ENCODE measurements around the gene NLRP8. TPM values are rescaled to one million over a fixed set of nuclear protein-coding genes. Genes with fewer than 3 reads are reported as not detected.

Gene NLRP8
- total and polyA plus RNA-seq, 10 of the 15 experiments (the other 5 are each of a cell fraction or from before 2014, with no cell fraction given) = 0.04 TPM; not detected in 9

DNA sequence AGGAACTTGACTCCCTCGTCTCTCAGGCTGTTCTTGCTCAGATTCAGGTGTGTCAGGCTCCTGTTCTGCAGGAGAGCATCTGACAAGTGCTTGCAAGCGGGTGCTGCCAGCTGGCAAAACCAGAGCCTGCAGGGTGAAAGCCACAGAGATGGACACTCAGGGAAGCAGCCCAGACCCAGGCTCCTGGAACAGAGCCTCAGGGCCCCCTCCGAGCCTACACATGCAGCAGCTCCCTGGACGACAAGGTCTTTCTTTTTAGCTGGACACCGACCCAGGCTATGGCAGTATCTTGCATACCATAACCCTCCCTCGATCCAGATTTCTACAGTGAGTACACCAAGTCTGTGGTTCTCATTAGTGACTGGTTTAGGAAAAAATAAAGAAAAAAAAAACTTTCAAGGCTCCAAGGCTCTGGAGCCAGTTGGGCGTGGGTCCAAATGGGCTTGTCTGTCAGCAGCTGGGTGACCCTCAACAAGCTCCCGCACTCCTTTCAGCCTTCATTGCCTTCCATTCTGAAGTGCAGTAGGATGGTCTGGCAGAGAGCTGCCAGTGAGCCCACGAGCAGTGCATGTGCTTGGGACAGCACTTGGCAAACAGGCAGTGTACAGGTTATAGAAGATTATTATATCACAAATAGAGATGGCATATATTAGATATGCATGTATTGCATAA, 45.4 kb upstream of the NLRP8 start:
- POLR2A ChIA-PET = no interaction called here
- DNase-seq (ENCODE audit: low read depth, low spot score) (no peak), ATAC-seq (no peak), FAIRE-seq (no peak)
- CTCF ChIA-PET = no interaction called here
- Histone ChIP-seq H3K27me3 (replicated peaks in 1 of 2; ENCODE audit: control insufficient read depth in 2 of 2, insufficient read depth in 2 of 2, low read length in 1 of 2) (no peaks in the 10 kb centered on the region), H3K4me1 (ENCODE audit: control insufficient read depth, insufficient read depth, low read length) (no peaks in the 10 kb centered on the region), H3K36me3 (ENCODE audit: control insufficient read depth in 2 of 2, insufficient read depth in 2 of 2, low read length in 1 of 2) (no peaks in the 10 kb centered on the region), H3K9me3 (replicated peaks; ENCODE audit: control insufficient read depth, insufficient read depth, low read length) (no peaks in the 10 kb centered on the region), H2AFZ (ENCODE audit: control insufficient read depth, low read depth, low read length) (no peak overlapping the region), H3K4me3 (no peak overlapping the region), H3K9ac (ENCODE audit: control insufficient read depth, insufficient read depth, low read length) (no peak overlapping the region), H3K79me2 (ENCODE audit: control insufficient read depth, insufficient read depth, low read length) (no peaks in the 10 kb centered on the region), H3K27ac (ENCODE audit: control insufficient read depth, insufficient read depth) (no peak overlapping the region), H3K4me2 (ENCODE audit: control insufficient read depth, insufficient read depth) (no peak overlapping the region), H4K20me1 (ENCODE audit: control insufficient read depth, insufficient read depth) (no peaks in the 10 kb centered on the region)
- SMC1A ChIA-PET (ENCODE audit: uncharacterized antibody, unreplicated experiment) = no interaction called here
- no peak for TF ChIP-seq CBX5 (IDR thresholded peaks at IDR 0.05; ENCODE audit: low read depth)
- TF ChIP-seq, protein P1, sequence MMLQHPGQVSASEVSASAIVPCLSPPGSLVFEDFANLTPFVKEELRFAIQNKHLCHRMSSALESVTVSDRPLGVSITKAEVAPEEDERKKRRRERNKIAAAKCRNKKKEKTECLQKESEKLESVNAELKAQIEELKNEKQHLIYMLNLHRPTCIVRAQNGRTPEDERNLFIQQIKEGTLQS (IDR thresholded peaks at IDR 0.05; ENCODE audit: borderline replicate concordance, extremely low read depth, low read depth, low read length) = no peak
- TF ChIP-seq RELA (IDR thresholded peaks at IDR 0.05; ENCODE audit: borderline replicate concordance, partially characterized antibody) = no peak
- no peak for TF ChIP-seq CEBPB (IDR thresholded peaks at IDR 0.05; ENCODE audit: borderline replicate concordance in 1 of 2, low read depth in 2 of 2, low read length in 2 of 2)
- TF ChIP-seq TAF1 (IDR thresholded peaks at IDR 0.05; ENCODE audit: borderline replicate concordance, low read depth, low read length) = no peak
- no peak for TF ChIP-seq ASH2L (IDR thresholded peaks at IDR 0.05; ENCODE audit: borderline replicate concordance, low read depth)
- TF ChIP-seq SMAD1 (IDR thresholded peaks at IDR 0.05; ENCODE audit: low read depth, partially characterized antibody) = no peak
- TF ChIP-seq PML (IDR thresholded peaks at IDR 0.05; ENCODE audit: low read length) = no peak
- TF ChIP-seq, protein P2, sequence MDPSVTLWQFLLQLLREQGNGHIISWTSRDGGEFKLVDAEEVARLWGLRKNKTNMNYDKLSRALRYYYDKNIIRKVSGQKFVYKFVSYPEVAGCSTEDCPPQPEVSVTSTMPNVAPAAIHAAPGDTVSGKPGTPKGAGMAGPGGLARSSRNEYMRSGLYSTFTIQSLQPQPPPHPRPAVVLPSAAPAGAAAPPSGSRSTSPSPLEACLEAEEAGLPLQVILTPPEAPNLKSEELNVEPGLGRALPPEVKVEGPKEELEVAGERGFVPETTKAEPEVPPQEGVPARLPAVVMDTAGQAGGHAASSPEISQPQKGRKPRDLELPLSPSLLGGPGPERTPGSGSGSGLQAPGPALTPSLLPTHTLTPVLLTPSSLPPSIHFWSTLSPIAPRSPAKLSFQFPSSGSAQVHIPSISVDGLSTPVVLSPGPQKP (IDR thresholded peaks at IDR 0.05; ENCODE audit: low read depth, low read length) = no peak
- no peak for TF ChIP-seq CHD1 (IDR thresholded peaks at IDR 0.05; ENCODE audit: low read depth, low read length)
- no peak for TF ChIP-seq CHD2 (IDR thresholded peaks at IDR 0.05; ENCODE audit: borderline replicate concordance, low read depth, low read length)
- no peak for TF ChIP-seq RCOR1 (conservative IDR thresholded peaks at IDR 0.05; ENCODE audit: low read depth, low read length)
- TF ChIP-seq RAD51 (IDR thresholded peaks at IDR 0.05) = no peak
- TF ChIP-seq, protein P3, sequence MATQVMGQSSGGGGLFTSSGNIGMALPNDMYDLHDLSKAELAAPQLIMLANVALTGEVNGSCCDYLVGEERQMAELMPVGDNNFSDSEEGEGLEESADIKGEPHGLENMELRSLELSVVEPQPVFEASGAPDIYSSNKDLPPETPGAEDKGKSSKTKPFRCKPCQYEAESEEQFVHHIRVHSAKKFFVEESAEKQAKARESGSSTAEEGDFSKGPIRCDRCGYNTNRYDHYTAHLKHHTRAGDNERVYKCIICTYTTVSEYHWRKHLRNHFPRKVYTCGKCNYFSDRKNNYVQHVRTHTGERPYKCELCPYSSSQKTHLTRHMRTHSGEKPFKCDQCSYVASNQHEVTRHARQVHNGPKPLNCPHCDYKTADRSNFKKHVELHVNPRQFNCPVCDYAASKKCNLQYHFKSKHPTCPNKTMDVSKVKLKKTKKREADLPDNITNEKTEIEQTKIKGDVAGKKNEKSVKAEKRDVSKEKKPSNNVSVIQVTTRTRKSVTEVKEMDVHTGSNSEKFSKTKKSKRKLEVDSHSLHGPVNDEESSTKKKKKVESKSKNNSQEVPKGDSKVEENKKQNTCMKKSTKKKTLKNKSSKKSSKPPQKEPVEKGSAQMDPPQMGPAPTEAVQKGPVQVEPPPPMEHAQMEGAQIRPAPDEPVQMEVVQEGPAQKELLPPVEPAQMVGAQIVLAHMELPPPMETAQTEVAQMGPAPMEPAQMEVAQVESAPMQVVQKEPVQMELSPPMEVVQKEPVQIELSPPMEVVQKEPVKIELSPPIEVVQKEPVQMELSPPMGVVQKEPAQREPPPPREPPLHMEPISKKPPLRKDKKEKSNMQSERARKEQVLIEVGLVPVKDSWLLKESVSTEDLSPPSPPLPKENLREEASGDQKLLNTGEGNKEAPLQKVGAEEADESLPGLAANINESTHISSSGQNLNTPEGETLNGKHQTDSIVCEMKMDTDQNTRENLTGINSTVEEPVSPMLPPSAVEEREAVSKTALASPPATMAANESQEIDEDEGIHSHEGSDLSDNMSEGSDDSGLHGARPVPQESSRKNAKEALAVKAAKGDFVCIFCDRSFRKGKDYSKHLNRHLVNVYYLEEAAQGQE (IDR thresholded peaks at IDR 0.05; ENCODE audit: low read depth, low read length) = no peak
- intact Hi-C loops (cut with micrococcal nuclease; ENCODE audit: unreplicated experiment) = no loop called here
- RAD21 ChIA-PET (ENCODE audit: unreplicated experiment) = no interaction called here
- in situ Hi-C loops (cut with MboI) = no loop called here
- BruUV-seq (replicated peaks) = no TSS peak
- WGBS (ENCODE audit: insufficient coverage, insufficient replicate concordance, low lambda C conversion rate, missing lambda C conversion rate) = 38% methylated on average over 9 of the region's 9 CpGs
